GM21529 (cell line): Measurements from ENCODE around the gene MRFAP1.
"Not testable (repeated sequence)": the region's sequence is repeated elsewhere in the genome, so short reads cannot be mapped to it uniquely, and the experiment has no call there.

Experiments
- ATAC-seq: cut with Tn5 transposase; IDR thresholded peaks from one replicate; pipeline ENCODE4 v1.9.1; 2021; ENCODE audit not compliant: unreplicated experiment

The MRFAP1 gene

DNA sequence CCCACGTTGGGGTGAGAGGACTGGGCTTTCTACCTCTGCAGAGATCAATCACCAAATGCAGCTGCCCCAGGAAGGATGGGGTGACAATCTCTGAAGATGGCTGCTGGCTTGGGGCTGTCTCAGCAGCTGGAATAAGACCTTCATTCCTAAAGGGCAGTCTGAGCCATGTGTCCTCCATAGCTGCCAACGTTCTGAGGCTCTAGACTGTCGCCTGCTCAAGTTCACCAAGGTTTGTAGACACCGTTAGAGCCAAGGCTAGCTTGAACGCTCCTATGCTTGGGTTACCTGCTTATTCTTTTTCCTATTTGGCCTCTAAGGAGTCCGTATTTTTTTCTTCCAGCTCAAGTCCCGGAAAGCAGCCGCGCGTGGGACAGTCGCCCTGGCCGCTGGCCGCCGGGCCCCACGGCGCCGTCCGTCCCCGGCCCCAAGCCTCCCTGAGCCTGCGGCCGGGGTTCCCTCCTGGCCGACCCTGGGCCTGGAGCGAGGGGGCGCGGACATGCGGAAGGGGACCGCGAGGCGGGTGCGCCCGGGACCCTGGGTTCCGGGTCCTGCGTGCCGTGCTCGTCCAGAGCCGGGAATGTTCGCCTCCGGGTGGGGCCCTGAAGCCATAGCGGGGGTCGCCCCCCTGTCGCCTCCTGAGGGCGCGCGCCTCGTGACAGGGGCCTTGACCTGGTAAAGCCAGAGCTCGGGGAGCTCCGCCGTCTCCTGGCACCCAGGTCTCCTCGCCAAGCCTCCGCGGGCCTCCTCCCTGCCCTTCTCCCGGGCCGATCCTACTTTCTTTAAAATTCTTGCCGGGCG is 23.3 kb downstream of the MRFAP1 start:
- no peak for ATAC-seq

DNA sequence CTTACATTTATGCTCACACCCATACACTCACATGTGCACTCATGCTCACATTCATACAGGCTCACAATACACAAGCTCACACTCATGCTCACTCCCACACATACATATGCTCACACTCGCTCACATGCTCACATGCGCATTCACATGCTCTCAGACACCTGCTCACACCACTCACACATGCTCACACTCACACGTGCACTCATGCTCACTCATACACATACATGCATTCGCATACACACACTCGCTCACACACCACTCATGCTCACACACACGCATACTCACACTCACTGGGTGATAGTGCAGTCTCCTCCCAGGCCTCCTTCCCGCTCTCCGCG is 24.8 kb downstream of the MRFAP1 start:
- ATAC-seq: no peak

DNA sequence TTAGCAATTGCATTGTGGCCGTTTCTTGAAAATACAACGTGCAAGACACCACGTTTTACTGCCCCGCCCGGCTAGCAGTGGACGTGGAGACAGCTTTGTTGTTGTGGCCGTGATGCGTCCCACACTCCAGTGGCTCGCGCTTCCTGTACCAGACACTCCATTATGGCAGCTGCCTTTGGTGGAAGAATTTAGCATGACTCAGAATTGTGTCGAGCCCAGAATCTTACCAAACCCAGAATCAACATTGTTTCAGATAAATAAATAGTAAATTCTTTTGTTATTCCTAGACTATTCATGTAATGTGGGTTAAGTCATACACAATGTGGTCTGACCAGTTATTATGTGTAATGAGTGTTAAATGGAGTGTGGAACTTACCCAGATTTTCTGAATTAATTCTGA is 27.9 kb downstream of the MRFAP1 start:
- ATAC-seq: no peak

DNA sequence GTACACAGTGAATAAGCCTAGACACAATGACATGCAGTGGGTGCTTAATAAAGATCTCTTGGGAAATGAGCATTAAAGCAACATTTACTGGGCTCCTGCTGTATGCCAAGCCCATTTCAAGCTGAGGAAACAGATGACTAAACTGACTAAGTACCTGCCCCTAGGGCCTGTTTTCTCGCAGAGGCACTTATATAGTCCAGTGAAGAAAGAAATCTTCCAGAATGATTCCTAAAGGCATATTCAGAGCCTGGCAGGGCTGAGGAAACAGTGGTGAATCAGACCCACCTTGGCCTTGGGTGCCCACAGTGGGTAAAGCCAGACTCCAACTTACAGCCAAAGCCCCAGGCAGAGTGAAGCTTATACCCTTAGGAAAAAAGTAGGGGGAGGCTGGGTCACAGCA is 31.2 kb downstream of the MRFAP1 start:
- no peak for ATAC-seq

DNA sequence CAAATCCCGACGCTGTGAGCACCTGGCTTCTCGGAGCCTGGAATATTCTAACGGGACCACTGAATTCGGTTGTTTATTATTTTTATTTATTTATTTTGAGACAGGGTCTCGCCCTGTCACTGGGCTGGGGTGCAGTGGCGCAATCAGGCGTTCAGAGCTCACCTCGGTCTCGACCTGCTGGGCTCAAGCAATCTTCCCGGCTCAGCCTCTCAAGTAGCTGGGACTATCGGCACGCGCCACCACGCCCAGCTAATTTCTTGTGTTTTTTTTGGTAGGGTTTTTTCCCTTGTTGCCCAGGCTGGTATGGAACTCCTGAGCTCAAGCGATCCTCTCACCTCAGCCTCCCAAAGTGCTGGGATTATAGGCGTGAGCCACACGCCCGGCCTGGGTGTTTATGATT is 31.6 kb downstream of the MRFAP1 start:
- no peak for ATAC-seq

DNA sequence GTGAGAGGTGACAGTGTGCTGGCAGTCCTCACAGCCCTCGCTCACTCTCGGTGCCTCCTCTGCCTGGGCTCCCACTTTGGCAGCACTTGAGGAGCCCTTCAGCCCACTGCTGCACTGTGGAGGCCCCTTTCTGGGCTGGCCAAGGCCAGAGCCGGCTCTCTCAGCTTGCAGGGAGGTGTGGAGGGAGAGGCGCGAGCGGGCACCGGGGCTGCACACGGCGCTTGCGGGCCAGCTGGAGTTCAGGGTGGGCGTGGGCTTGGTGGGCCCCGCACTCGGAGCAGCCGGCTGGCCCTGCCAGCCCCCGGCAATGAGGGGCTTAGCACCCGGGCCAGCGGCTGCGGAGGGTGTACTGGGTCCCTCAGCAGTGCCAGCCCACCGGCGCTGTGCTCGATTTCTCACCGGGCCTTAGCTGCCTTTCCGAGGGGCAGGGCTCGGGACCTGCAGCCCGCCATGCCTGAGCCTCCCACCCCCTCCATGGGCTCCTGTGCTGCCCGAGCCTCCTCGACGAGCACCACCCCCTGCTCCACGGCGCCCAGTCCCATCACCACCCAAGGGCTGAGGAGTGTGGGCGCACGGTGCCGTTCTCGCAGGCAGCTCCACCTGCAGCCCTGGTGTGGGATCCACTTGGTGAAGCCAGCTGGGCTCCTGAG is 32.2 kb downstream of the MRFAP1 start:
- not testable (repeated sequence) for ATAC-seq

DNA sequence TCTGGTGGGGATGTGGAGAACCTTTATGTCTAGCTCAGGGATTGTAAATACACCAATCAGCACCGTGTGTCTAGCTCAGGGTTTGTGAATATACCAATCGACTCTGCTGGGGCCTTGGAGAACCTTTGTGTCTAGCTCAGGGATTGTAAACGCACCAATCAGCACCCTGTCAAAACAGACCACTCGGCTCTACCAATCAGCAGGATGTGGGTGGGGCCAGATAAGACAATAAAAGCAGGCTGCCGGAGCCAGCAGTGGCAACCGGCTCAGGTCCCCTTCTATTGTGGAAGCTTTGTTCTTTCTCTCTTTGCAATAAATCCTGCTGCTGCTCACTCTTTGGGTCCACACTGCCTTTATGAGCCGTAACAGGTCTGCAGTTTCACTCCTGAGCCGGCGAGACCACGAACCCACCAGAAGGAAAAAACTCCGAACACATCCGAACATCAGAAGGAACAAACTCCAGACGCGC is 32.7 kb downstream of the MRFAP1 start:
- ATAC-seq: not testable (repeated sequence)

DNA sequence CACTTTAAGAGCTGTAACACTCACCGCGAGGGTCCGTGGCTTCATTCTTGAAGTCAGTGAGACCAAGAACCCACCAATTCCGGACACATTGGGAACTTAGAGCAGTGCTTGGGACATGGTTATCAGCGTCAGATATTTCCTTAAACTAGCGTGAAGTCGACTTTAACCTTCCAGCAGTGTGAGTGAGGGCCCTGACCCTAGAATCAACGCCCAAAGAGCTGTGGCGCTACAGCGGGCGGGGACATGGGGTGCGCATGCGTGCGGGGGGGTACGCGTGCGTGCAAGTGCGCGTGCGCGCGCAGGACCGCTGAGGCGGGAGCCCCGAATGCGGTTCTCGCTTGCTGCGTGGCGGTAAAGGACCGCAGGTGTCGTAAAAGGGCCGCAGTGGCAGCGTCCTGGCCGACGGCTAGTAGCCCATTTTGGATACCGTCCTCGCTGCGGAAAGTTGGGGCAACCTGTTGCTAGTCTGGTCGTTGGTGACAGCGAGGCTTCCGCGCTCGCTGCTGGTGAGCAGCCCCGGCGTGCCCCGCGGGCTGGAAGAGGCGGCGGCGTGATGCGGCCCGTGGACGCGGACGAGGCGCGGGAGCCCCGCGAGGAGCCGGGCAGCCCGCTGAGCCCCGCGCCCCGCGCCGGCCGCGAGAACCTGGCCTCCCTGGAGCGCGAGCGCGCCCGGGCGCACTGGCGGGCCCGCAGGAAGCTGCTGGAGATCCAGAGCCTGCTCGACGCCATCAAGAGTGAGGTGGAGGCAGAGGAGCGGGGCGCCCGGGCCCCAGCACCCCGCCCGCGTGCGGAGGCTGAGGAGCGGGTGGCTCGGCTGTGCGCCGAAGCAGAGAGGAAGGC is 33.4 kb downstream of the MRFAP1 start:
- peak; percentile 72 for ATAC-seq

DNA sequence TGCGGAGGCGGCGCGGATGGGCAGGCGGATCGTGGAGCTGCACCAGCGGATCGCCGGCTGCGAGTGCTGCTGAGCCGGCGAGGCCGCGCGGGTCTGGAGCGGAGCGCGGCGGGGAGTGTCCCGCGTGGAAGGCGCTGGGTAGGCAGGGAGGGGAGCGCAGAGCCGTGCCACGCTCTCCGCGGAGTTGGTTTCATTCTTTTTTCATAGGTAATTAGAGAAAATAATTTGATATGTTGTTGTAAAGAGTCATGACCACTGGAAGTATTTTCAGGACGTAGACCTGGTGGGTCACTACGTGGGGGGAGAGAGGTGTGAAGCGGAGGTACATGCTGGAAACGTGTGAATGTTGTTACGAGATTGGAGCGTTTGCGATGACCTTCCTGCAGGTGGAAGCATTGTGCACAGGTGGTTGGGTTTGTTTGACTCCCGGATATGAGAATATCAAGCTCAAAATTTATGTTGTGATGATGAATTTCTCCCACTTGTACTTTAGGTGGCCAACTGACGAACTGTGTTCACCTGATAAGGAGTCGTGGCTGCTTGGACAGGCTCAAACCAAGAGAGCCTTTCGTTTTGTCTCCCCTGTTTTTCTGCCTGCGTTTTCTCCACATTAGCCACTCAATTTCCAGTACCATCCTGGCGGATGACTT is 34.1 kb downstream of the MRFAP1 start:
- ATAC-seq: peak; percentile 46

DNA sequence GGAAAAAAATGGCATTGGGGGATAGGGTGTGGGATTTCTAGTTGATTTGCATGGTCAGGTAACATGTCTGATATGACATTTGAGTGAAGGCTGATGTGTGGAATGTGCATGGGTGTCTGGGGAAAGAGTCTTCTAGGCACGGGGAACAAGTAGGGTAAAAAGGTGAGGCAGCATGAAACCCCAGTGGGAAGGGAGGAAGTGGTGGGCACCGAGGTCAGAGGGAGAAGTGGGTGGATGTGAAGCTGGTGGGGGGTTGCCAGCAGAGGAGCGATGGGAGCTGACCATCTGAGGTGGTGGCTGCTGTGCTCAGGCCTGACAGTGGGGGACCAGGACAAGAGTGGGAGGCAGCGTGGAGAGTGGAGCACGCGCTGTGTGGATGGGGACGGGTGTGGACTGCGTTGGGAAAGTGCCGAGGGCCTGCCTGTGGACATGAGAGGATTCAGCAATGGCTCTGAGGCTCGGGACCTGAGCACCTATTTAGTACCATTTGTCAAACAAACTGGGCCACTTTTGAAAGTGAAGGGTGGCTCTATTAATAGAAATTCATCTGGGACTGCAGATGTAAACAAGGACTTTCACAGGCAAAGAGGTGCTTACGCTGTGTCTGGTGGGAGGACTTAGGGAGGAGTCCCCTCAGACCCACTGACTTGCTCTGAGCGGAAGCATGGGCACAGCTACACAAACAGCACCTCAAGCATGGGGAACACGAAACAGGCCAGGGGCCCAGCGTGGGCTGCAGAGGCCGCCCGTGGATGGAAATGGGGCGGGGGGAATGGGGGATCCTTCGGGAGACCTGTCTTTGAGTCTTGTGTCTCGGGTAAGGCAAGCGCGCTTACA is 36.5 kb downstream of the MRFAP1 start:
- no peak for ATAC-seq

DNA sequence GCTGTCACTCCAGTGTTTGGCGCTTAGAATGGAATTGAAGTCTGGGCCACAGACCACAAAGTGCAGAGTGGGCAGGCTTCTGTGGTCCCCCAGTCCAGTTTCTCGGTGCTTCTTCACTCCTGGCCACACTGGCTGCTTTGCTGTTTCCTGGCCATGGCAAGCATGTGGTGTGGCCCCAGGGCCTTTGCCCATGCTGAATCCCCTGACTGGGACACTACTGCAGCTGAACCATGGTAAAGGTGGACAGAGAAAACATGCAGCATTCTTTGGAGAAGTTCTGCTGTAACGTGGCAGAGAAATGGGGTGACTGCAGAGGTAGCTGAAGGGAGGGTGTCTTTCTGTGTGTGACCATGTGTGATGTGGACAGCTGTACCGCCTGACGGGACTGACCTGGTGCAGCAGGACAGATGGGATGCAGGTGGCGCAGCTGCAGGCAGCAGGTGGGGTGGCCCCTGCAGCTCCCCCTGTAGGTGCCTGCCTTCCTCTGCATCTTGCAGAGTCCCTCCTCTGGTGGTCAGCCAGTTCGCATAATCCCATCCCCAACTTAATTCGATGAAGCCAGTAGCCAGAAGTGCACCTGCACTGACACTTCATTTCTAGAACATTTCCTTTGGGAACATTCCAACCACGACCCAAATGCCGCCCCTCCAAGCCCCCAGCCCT is 40.0 kb downstream of the MRFAP1 start:
- no peak for ATAC-seq

DNA sequence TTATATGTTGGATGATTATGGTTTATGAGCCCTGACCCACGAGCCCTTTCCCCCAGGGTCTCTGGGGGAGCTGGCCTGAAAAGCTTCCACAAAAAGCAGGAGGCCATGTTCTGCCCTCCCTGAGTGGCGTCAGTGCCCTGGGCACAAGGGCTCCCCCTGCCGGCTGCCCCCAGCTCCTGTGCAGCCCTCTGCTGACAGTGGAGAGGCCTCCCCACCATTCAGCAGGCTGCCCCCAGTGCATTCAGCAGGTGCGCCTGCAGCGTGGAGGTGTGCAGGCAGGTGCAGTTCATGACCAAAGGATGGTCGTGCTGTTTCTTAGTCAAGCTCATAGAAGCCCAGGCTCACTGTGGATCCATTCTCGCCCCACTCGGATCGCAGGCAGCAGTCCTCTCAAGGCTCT is 40.7 kb downstream of the MRFAP1 start:
- ATAC-seq: no peak

DNA sequence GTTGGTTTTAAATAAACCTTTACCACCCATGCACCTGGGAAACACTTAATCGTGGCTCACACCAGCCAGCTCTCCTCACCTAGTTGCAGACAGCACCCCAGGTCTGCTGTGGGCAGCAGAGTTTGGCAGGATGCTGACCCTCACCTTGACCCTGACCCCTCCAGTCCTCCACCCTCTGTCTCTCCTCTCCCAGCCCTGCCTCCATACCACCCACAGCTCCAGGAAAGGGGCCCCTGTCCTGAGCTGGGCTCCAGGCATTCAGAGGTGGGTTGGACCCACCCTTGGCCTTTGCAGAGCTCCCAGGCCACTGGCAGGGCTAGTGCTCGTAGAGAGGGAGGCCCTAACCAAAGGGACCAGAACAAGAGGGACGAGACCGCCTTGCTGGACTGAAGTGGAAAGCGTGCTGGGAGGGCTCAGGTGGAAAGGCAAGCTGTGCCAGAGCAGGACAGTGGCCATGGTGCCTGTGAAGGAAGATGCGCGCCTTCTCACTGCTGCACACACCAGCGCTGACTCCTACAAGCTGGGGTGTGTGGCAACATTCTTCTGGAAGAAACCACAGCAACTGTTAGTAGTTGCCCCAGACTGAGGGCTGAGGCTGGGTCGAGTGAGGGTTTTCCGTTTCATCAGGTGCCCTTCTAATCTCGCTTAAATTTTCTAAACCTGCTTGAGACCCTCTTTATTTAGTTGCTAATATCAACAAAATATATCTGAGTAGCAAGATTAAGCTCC is 42.5 kb downstream of the MRFAP1 start:
- no peak for ATAC-seq

DNA sequence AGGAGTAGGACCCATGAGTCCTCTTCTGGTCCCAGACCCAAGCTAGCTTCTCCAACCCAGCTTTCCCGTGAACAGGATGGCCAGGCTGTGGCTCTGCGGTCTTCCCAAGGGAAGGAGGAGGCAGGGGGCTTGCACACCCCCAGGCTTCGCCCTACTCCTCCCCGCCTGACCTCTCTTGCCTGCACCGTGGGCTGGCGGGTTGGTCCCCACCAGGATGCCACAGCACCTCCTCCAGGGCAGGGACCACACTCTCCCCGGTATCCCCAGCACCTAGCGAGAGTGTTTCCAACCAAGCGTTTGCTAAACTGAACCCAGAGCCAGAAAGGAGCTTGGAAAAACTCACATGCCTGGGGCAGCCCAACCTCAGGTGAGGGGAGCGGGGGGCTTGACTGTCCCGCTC is 44.2 kb downstream of the MRFAP1 start:
- no peak for ATAC-seq

DNA sequence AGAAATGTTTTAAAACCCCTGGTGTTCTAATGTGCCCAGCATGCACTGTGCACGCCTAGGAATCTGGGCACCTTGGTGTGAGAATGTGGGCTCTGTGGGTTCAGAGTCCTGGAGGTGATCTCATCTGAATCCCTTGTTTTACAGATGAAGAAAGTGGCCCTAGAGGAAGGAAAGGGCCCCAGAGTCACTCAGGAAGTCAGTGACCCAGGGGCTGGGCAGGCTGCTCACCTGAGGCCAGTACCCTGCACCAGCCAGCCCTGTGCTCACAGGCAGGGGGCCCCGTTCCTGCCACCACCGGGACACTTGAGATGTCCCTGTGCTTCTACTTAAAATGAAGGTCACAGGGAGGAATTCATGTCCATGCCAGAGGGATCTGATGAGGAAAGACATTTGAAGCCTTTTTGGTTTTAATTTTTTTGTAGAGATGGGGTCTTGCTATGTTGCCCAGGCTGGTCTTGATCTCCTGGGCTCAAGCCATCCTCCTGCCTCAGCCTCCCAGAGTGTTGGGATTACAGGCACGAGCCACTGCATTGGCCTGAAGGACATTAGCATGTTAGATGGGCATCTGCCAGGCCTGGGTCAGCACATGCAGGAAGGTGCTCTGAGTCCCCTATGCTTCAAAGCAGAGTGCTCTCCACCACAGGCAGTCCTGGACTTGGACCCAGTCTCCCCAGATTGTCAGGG is 45.8 kb downstream of the MRFAP1 start:
- ATAC-seq: no peak

DNA sequence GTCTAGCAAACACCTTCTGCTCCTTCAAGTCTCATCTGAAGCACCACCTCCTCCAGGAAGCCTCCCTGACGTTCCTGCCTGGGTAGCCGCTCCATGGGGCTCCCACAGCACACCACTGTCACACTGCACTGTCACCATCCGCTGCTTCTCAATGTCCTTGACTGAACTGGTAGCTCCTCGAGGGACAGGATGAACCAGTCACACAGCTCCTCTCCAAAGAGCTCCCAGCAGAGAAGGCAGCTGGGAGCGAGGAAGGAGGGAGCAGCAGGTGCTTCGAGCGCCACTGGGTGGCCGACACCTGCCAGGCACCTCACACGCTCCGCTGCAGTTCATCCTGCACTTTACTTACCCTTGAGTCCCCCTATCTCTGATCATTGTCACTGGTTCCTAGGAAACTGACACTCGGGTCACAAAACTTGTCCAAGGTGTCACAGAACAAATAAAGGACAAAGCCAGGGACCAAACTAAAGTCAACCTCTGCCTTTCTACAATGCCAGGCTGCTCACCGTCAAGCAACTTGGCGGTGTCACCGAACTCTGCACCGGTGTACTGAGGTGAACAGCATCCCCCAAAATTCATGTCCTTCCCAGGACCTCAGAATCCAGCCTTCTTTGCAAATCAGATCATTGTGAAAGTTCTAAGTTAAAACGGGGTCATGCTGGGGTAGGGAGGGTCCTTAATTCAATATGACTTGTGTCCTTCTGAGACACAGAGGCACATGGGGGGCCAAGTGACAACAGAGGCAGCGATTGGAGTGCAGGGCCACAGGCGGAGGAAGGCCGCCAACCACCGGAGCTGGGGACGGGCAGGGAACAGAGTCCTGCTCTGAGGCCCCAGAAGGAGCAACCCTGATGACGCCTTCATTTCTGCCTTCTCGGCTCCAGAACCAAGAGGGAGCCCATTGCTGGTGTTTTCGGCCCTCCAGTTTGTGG is 47.7 kb downstream of the MRFAP1 start:
- no peak for ATAC-seq

DNA sequence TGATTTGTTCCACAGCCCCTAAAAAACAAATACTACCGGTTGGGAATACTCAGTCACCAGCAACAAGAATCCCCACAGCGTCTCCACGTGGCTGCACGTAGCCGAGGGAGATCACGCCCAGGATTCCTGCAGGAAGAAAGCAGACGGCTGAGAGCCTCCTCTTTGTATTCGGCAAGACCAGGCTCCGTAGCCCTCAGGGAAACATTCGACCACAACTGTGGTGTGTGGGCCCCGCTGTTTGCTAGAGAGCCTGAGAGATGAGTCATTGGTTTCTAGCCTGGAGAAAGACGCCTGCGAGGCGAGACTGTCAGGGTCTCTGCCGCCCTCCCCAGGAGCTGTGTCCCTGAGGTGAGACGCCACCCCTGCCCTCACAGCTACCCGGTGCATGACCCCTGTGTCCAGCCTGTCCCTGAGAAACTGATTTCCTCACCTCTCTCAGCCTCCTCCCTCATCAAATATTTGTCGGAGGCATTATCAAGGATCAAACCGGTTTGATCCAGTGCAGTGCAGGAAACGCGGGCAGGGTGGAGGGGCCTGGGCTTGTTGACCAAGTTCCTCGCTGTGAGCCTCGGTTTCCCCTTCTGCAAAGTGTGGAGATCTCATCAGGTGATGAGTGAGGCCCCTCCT is 48.5 kb downstream of the MRFAP1 start:
- peak; percentile 93 for ATAC-seq
